Measurements from ENCODE around the gene FBXW5. TPM values are rescaled to one million over a fixed set of nuclear protein-coding genes. Genes with fewer than 3 reads are reported as not detected.

The FBXW5 gene
- total RNA-seq, 1 donor from 2014 or later, result 100.0 TPM

DNA sequence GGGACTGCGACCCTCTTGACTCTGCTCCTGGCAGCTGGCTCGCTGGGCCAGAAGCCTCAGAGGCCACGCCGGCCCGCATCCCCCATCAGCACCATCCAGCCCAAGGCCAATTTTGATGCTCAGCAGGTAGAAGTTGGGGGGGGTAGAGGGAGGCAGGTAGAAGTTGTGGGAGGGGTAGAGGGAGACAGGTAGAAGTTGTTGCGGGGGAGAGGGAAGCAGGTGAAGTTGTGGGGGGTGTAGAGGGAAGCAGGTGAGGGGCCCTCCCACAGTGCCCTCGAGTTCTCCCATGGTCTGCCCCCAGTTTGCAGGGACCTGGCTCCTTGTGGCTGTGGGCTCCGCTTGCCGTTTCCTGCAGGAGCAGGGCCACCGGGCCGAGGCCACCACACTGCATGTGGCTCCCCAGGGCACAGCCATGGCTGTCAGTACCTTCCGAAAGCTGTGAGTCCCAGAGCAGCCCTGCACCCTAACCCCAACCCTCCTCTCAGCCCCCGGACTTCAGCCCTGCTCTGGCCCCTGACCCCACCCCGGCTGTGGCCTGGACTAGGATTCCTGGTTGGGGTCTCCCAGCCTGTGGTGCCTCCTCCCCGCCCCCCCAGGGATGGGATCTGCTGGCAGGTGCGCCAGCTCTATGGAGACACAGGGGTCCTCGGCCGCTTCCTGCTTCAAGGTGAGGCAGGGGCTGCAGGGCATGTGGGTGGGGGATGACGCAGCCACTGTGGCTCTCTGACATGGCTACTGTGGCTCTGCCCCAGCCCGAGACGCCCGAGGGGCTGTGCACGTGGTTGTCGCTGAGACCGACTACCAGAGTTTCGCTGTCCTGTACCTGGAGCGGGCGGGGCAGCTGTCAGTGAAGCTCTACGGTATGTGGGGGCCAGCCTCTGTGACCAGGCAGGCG lies 1.0 kb upstream of the FBXW5 start:
- Mint-ChIP-seq H3K4me1 (ENCODE audit: unreplicated experiment) (no peaks in the 10 kb centered on the region), H3K9me3 (ENCODE audit: unreplicated experiment) (no peaks in the 10 kb centered on the region), H3K36me3 (ENCODE audit: low read depth, unreplicated experiment) (peaks cover 3% of the 10 kb centered on the region), H3K27me3 (ENCODE audit: unreplicated experiment) (peaks cover 6% of the 10 kb centered on the region), H3K4me3 (ENCODE audit: unreplicated experiment) (peak overlapping the region; percentile 88), H3K27ac (ENCODE audit: unreplicated experiment) (no peak overlapping the region)
- no peak for DNase-seq (ENCODE audit: low spot score)
- TF ChIP-seq, protein P1, sequence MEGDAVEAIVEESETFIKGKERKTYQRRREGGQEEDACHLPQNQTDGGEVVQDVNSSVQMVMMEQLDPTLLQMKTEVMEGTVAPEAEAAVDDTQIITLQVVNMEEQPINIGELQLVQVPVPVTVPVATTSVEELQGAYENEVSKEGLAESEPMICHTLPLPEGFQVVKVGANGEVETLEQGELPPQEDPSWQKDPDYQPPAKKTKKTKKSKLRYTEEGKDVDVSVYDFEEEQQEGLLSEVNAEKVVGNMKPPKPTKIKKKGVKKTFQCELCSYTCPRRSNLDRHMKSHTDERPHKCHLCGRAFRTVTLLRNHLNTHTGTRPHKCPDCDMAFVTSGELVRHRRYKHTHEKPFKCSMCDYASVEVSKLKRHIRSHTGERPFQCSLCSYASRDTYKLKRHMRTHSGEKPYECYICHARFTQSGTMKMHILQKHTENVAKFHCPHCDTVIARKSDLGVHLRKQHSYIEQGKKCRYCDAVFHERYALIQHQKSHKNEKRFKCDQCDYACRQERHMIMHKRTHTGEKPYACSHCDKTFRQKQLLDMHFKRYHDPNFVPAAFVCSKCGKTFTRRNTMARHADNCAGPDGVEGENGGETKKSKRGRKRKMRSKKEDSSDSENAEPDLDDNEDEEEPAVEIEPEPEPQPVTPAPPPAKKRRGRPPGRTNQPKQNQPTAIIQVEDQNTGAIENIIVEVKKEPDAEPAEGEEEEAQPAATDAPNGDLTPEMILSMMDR (IDR thresholded peaks at IDR 0.05; ENCODE audit: unreplicated experiment), result no peak

DNA sequence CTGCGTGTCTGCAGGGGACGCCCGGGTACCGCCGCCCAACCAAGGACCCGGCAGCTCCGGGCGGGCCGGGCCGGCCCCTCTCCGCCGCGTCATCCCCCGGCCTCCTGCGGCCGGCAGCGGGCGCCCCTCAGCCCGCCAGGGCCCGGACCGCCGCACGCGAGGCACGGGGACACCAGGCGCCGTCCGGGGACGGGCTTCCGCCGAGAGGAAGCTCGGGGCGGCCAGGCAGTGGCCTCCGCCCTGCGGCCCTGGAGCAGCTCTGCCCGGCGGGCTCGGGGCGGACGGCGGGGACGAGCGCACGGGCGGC lies 373 bp downstream of the FBXW5 start:
- H3K4me1 Mint-ChIP-seq (ENCODE audit: unreplicated experiment), result no peaks in the 10 kb centered on the region
- H3K4me3 Mint-ChIP-seq (ENCODE audit: unreplicated experiment), result no peak overlapping the region
- no peak overlapping the region for H3K27ac Mint-ChIP-seq (ENCODE audit: unreplicated experiment)
- H3K9me3 Mint-ChIP-seq (ENCODE audit: unreplicated experiment), result no peaks in the 10 kb centered on the region
- peaks cover 4% of the 10 kb centered on the region for H3K36me3 Mint-ChIP-seq (ENCODE audit: low read depth, unreplicated experiment)
- peaks cover 6% of the 10 kb centered on the region for H3K27me3 Mint-ChIP-seq (ENCODE audit: unreplicated experiment)
- TF ChIP-seq, protein P1 (IDR thresholded peaks at IDR 0.05; ENCODE audit: unreplicated experiment), result no peak
- no peak for DNase-seq (ENCODE audit: low spot score)

DNA sequence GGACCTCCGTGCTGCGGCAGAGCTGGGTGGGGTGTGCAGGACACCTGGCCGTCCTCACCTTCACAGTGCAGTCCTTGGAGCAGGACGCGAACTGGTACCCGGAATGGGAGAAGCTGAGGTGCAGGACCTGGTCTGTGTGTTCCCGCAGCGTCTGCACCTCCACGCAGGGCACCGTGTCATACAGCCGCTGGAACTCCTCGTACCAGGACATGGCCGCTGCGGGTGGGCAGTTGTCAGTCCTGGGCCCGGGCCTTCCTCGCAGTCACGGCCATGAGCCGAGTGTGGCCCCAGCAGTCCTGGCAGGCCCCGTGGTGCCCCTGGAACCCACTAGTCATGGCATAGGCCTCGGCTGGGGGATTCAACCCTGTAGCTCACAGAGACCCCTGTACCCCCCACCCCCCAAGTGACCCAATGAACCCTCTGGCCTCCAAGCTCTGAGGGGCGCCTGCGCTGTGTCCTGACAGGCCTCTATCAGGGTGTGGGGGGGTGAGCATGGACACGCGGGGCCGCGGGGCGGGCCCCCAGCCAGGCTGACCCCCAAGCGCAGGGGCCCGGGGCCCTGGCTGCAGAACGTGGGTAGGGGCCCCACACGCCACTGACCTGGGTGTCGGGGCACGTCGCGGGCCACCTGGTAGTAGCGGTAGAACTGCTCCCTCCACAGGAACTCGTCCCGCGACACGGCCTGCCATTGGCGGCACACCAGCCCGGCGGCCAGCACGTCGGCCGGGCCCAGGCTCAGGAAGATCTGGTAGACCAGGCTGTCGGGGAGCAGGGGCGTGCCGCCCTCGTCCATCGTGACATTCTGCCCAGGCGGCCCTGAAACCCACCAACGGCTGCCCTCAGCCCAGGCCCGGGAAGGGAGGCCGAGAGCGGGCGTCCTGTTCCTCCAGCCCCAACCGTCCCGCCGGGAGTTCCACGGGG lies 987 bp downstream of the FBXW5 start:
- H3K27ac Mint-ChIP-seq (ENCODE audit: unreplicated experiment), result peak overlapping the region; percentile 13
- H3K9me3 Mint-ChIP-seq (ENCODE audit: unreplicated experiment), result no peaks in the 10 kb centered on the region
- H3K36me3 Mint-ChIP-seq (ENCODE audit: low read depth, unreplicated experiment), result peaks cover 10% of the 10 kb centered on the region
- H3K27me3 Mint-ChIP-seq (ENCODE audit: unreplicated experiment), result peaks cover 5% of the 10 kb centered on the region
- TF ChIP-seq, protein P1 (IDR thresholded peaks at IDR 0.05; ENCODE audit: unreplicated experiment), result no peak
- peaks cover 1% of the 10 kb centered on the region for H3K4me1 Mint-ChIP-seq (ENCODE audit: unreplicated experiment)
- H3K4me3 Mint-ChIP-seq (ENCODE audit: unreplicated experiment), result peak overlapping the region; percentile 87
- DNase-seq (ENCODE audit: low spot score), result peak; percentile 36

DNA sequence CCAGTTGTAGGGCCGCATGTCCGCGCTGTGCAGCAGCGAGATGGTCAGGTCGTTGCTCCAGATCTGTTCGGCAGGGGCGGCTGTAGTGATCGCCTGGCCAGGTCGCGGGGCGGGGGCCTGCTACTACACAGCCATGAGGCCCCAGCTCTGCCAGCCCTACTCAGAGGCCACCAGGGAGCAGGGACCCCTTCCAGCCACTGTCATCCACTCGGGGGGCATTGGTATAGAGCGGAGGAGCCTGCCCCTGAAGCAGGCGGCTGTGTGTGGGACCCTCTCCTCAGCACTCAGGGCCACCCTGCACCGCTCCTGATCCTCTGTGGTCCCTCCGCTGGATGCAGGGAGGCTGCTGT lies 1.7 kb downstream of the FBXW5 start:
- H3K9me3 Mint-ChIP-seq (ENCODE audit: unreplicated experiment), result no peaks in the 10 kb centered on the region
- peaks cover 12% of the 10 kb centered on the region for H3K36me3 Mint-ChIP-seq (ENCODE audit: low read depth, unreplicated experiment)
- TF ChIP-seq, protein P1 (IDR thresholded peaks at IDR 0.05; ENCODE audit: unreplicated experiment), result no peak
- H3K4me3 Mint-ChIP-seq (ENCODE audit: unreplicated experiment), result peak overlapping the region; percentile 62
- H3K27me3 Mint-ChIP-seq (ENCODE audit: unreplicated experiment), result peaks cover 10% of the 10 kb centered on the region
- no peak overlapping the region for H3K27ac Mint-ChIP-seq (ENCODE audit: unreplicated experiment)
- H3K4me1 Mint-ChIP-seq (ENCODE audit: unreplicated experiment), result peaks cover 3% of the 10 kb centered on the region
- no peak for DNase-seq (ENCODE audit: low spot score)
